Osteoblast (primary cell): ENCODE results near the gene NKX3-2. TPM values are rescaled to one million over a fixed set of nuclear protein-coding genes. Genes with fewer than 3 reads are reported as not detected.

Experiments
- DNase-seq: peaks from one replicate; pipeline ENCODE4 v3.0.0; 2011; ENCODE audit warnings: low spot score, mixed read lengths; ENCODE audit not compliant: insufficient read length; ENCODE audit errors: missing footprints
- H2AFZ ChIP-seq: 2 replicates; pipeline ENCODE4 v1.6.0; 2011; ENCODE audit warnings: mild to moderate bottlenecking, low read length
- H3K27ac ChIP-seq: 2 replicates; pipeline ENCODE4 v1.5.1; 2011; ENCODE audit warnings: mild to moderate bottlenecking, low read depth, low read length, moderate library complexity
- H3K27me3 ChIP-seq: 2 replicates; pipeline ENCODE4 v1.6.0; 2012; ENCODE audit warnings: mild to moderate bottlenecking, control low read depth, inconsistent platforms, low read length, moderate library complexity; ENCODE audit not compliant: insufficient read depth
- H3K36me3 ChIP-seq: 2 replicates; pipeline ENCODE4 v1.5.1; 2011; ENCODE audit warnings: mild to moderate bottlenecking, low read length, control low read depth, moderate library complexity; ENCODE audit not compliant: insufficient read depth
- H3K4me1 ChIP-seq: 2 replicates; pipeline ENCODE4 v1.5.1; 2011; ENCODE audit warnings: mild to moderate bottlenecking, low read length, control low read depth, moderate library complexity; ENCODE audit not compliant: insufficient read depth
- H3K4me2 ChIP-seq: 2 replicates; pipeline ENCODE4 v1.6.0; 2011; ENCODE audit warnings: mild to moderate bottlenecking, low read length; ENCODE audit not compliant: insufficient read depth
- H3K4me3 ChIP-seq: fragments of 200-600 bp; sonication (generic); 3 replicates; pipeline ENCODE4 v1.5.1; 2012; ENCODE audit warnings: mild to moderate bottlenecking, low read length, inconsistent platforms; ENCODE audit not compliant: insufficient read depth
- H3K79me2 ChIP-seq: 2 replicates; pipeline ENCODE4 v1.6.0; 2012; ENCODE audit warnings: mild to moderate bottlenecking, low read length, control low read depth, inconsistent platforms; ENCODE audit not compliant: insufficient read depth
- H3K9me3 ChIP-seq: 2 replicates; pipeline ENCODE4 v1.5.1; 2011; ENCODE audit warnings: low read depth, low read length, control low read depth
- H4K20me1 ChIP-seq: 2 replicates; pipeline ENCODE4 v1.6.0; 2012; ENCODE audit warnings: mild to moderate bottlenecking, low read length, control low read depth; ENCODE audit not compliant: insufficient read depth
- total RNA-seq: library from RNA; depleted of rRNA; stranded (reverse); fragments of >200 nt; gene quantifications from 2 replicates; pipeline ENCODE4 v1.2.3, GENCODE V29; 2012
- TF ChIP-seq, protein P1 (sequence below): IDR thresholded peaks from 2 replicates; pipeline ENCODE4 v1.5.1; 2011; ENCODE audit warnings: mild to moderate bottlenecking, low read depth, low read length, moderate library complexity; ENCODE audit errors: extremely low read depth

Gene NKX3-2
- total RNA-seq, 1 donor = 0.72 TPM

DNA sequence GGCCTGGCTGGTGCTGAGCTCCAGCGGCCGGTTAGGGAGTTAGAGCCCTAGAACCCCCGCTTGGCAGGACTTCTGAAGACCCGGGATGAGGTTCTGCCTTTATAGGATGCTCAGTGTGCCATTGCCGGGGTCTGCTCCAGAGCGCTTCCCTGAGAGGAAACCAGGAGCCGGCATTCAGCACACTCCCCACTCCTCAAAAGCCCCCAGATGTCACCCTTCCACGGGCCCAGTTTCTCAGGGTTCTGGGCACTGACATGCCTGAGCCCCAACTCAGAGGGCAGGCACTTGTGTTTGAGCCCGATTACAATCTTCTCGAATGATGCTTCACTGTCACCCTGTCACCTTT lies 6.5 kb downstream of the NKX3-2 start:
- Histone ChIP-seq H3K4me2 (no peak overlapping the region), H3K79me2 (no peaks in the 10 kb centered on the region), H3K4me1 (no peaks in the 10 kb centered on the region), H2AFZ (no peak overlapping the region), H3K36me3 (no peaks in the 10 kb centered on the region), H3K27ac (no peak overlapping the region), H3K27me3 (peaks cover 28% of the 10 kb centered on the region), H4K20me1 (no peaks in the 10 kb centered on the region), H3K9me3 (no peaks in the 10 kb centered on the region), H3K4me3 (no peak overlapping the region)
- TF ChIP-seq, protein P1, sequence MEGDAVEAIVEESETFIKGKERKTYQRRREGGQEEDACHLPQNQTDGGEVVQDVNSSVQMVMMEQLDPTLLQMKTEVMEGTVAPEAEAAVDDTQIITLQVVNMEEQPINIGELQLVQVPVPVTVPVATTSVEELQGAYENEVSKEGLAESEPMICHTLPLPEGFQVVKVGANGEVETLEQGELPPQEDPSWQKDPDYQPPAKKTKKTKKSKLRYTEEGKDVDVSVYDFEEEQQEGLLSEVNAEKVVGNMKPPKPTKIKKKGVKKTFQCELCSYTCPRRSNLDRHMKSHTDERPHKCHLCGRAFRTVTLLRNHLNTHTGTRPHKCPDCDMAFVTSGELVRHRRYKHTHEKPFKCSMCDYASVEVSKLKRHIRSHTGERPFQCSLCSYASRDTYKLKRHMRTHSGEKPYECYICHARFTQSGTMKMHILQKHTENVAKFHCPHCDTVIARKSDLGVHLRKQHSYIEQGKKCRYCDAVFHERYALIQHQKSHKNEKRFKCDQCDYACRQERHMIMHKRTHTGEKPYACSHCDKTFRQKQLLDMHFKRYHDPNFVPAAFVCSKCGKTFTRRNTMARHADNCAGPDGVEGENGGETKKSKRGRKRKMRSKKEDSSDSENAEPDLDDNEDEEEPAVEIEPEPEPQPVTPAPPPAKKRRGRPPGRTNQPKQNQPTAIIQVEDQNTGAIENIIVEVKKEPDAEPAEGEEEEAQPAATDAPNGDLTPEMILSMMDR = no peak
- peak; percentile 74 for DNase-seq

DNA sequence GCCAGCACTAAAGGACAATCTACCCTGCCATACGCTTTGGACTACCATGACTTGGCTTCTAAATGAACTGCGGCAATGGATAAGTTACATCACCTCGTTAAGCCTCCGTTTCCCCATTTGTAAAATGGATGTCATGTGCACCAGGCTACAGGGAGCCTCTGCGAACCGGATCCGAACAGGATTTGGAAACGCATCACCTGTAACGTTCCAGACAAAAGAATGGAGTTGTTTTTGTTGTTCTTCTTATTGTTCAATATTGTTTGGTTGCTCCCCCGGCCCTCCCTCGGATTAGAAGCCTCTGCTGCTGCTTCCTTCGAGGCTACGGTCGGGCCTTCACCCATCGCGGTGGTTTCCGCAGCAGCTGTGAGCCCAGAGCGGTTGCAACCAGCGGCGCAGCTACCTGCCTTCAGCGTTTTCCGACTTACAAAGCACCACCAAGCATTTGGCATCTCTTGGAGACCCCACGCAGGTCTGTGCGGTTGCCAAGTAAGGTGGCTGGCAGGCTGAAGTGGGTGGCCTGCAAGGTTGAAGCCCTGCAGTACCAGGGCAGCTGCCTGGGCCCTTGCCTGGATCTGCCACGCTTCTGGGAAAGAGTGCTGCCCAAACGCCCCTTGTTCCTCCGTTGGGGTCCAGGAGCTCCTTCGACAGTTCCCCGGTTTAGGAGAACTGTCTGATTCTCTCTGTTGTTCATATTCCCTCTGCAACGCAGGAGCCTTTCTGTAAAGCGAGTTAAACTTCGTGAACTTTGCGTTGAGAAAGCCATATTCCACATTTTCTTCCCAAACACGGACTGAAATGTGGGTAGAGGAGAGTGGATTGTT lies 7.1 kb downstream of the NKX3-2 start:
- peaks cover 28% of the 10 kb centered on the region for H3K27me3 ChIP-seq
- H2AFZ ChIP-seq = no peak overlapping the region
- H3K4me1 ChIP-seq = no peaks in the 10 kb centered on the region
- no peak overlapping the region for H3K4me2 ChIP-seq
- no peaks in the 10 kb centered on the region for H3K79me2 ChIP-seq
- no peak overlapping the region for H3K27ac ChIP-seq
- no peaks in the 10 kb centered on the region for H4K20me1 ChIP-seq
- H3K36me3 ChIP-seq = no peaks in the 10 kb centered on the region
- DNase-seq = no peak
- no peaks in the 10 kb centered on the region for H3K9me3 ChIP-seq
- H3K4me3 ChIP-seq = no peak overlapping the region
- TF ChIP-seq, protein P1 = no peak

DNA sequence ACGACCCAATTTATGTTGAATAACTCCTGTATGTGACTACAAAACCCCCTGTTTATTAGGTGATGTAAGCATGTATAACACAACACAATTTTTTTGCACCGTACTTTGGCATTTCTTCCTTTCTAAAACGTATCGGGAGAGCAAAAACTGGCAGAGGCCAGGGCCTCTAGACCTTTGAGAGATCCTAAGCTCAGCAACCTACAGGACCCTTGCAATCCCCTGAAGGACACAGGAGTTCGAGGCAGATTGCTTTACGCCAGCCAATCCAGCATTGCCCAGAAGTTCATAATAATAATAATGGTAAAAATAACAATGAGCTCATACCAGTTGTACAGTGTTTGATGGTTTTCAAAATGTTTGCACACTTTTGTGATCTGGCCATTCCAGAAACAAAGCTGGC lies 7.7 kb downstream of the NKX3-2 start:
- peaks cover 29% of the 10 kb centered on the region for H3K27me3 ChIP-seq
- H3K4me3 ChIP-seq = no peak overlapping the region
- no peak overlapping the region for H3K4me2 ChIP-seq
- H4K20me1 ChIP-seq = no peaks in the 10 kb centered on the region
- TF ChIP-seq, protein P1 = no peak
- DNase-seq = peak; percentile 88
- no peak overlapping the region for H2AFZ ChIP-seq
- H3K4me1 ChIP-seq = no peaks in the 10 kb centered on the region
- no peaks in the 10 kb centered on the region for H3K79me2 ChIP-seq
- no peaks in the 10 kb centered on the region for H3K9me3 ChIP-seq
- no peak overlapping the region for H3K27ac ChIP-seq
- no peaks in the 10 kb centered on the region for H3K36me3 ChIP-seq

DNA sequence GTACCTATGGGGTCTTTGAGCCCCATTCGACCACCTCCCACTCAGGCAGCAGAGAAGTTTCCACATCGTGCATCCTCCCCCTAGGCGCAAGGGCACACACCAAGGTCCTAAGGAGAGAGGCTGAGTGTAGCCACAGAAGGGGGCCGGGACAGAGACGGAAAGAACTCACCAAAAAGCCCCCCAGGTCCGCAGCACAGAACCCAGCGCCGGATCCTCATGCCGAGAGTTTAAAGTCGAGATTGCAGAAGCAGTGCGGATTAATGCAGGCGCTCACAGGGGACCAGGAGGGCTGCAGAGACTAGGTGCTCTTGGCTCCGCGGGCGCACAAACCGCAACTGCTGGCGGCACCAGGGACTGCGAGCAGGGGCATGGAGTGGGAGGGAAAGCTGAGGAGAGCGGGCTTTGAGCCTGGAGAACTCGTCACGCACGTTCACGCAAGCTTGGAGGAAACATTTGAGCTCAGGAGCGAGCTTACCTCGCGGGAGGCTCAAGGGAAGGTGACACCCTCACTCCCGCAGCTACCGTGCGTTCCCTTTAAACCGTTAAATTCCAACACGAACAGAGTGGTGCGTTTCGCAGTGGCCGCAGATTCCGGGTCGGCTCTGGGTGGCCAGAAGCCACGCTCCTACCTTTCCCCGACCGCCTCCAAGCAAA lies 8.5 kb downstream of the NKX3-2 start:
- Histone ChIP-seq H3K79me2 (no peaks in the 10 kb centered on the region), H3K4me2 (no peak overlapping the region), H3K36me3 (no peaks in the 10 kb centered on the region), H3K27ac (no peak overlapping the region), H3K4me1 (no peaks in the 10 kb centered on the region), H3K9me3 (no peaks in the 10 kb centered on the region), H4K20me1 (no peaks in the 10 kb centered on the region), H3K27me3 (peaks cover 32% of the 10 kb centered on the region), H2AFZ (no peak overlapping the region), H3K4me3 (no peak overlapping the region)
- TF ChIP-seq, protein P1 = no peak
- peak; percentile 87 for DNase-seq
